ENCODE results near the gene YPEL2.

The YPEL2 gene

GRCh38 chr17:59361916-59362810 lies 30.7 kb downstream of the YPEL2 start:
- H3K27me3 Mint-ChIP-seq, result no peaks in the 10 kb centered on the region
- peaks cover 22% of the 10 kb centered on the region for H3K36me3 Mint-ChIP-seq
- peak; percentile 94 for ATAC-seq
- peak overlapping the region; percentile 40 for H3K4me3 Mint-ChIP-seq
- H3K27ac Mint-ChIP-seq, result peak overlapping the region; percentile 84
- H3K9me3 Mint-ChIP-seq, result no peaks in the 10 kb centered on the region
- peaks cover 81% of the 10 kb centered on the region for H3K4me1 Mint-ChIP-seq

DNA sequence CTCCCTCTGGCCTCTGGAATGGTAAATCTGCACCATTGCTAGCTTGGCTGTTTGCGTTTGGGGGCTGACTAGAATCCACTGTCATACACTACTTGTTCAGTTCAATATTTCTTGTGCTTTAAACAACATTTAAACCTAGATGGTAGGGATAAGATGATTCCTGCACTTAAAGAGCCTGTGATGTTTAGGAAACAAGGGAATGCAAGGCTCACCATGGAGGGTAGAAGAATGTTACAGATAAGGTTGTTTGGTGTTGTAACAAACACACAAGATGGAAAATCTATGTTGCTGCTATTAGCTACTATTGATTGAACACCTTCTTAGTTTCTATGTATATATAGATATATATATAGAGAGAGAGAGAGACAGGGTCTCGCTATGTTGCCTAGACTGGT lies 31.4 kb downstream of the YPEL2 start:
- H3K9me3 Mint-ChIP-seq, result no peaks in the 10 kb centered on the region
- H3K27ac Mint-ChIP-seq, result peak overlapping the region; percentile 84
- H3K36me3 Mint-ChIP-seq, result peaks cover 17% of the 10 kb centered on the region
- peak overlapping the region; percentile 40 for H3K4me3 Mint-ChIP-seq
- ATAC-seq, result no peak
- no peaks in the 10 kb centered on the region for H3K27me3 Mint-ChIP-seq
- peaks cover 81% of the 10 kb centered on the region for H3K4me1 Mint-ChIP-seq

- Mint-ChIP-seq H3K4me3 (no peak overlapping the region), H3K4me1 (peaks cover 73% of the 10 kb centered on the region), H3K9me3 (no peaks in the 10 kb centered on the region), H3K36me3 (peaks cover 7% of the 10 kb centered on the region), H3K27me3 (no peaks in the 10 kb centered on the region), H3K27ac (peak overlapping the region; percentile 84)
- ATAC-seq, result no peak
These were observed 34.0 kb downstream of the YPEL2 start for GRCh38 chr17:59365383-59365981.

- Mint-ChIP-seq H3K27ac (peak overlapping the region; percentile 84), H3K4me3 (no peak overlapping the region), H3K4me1 (peaks cover 73% of the 10 kb centered on the region), H3K9me3 (no peaks in the 10 kb centered on the region), H3K27me3 (no peaks in the 10 kb centered on the region), H3K36me3 (peaks cover 6% of the 10 kb centered on the region)
- no peak for ATAC-seq
These were observed 34.7 kb downstream of the YPEL2 start for GRCh38 chr17:59366040-59366757.

DNA sequence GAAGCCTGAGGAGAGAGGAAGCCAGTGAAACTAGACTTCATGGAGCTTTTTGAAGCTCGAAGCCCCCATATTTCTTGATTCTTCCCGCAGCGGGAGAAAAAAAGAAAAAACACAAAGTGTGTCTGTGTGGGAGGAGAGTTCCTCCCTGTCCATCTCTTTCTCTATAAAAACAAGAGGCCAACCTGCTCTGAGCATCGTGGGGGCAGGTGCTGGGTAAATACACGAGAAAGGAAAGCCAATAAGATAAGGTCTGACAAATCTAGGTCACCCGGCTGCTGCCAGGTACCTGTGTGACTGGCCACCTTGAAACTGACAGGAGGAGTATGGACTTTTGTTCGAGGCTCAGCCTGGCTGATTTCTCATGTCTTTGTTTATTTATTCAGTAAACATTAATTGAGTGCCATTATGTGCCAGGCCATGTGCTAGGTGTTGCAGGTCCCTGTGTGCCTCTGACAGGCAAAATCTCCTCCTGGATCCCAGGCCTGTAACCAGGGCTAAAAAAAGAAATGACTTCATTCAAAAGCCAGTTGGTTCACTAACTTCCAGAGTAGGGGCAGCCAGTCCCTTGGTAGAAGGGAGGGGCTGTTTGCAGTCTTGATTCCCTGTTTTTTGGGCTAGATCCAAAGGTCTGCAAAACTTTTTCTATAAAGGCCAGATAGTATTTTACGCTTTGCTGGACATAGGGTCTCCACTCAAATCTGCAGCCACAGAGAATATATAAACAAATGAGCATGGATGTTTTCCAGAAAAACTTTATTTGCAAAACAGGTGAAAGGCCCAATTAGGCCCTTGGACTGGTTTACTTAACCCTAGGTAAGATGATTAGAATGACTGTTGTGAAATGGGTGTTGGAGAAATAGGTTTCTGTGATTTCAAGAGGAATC lies 35.6 kb downstream of the YPEL2 start:
- peak overlapping the region; percentile 84 for H3K27ac Mint-ChIP-seq
- peaks cover 6% of the 10 kb centered on the region for H3K36me3 Mint-ChIP-seq
- no peak for ATAC-seq
- peaks cover 73% of the 10 kb centered on the region for H3K4me1 Mint-ChIP-seq
- H3K4me3 Mint-ChIP-seq, result no peak overlapping the region
- H3K27me3 Mint-ChIP-seq, result no peaks in the 10 kb centered on the region
- H3K9me3 Mint-ChIP-seq, result no peaks in the 10 kb centered on the region

GRCh38 chr17:59367657-59368045 lies 36.2 kb downstream of the YPEL2 start:
- Mint-ChIP-seq H3K4me3 (no peak overlapping the region), H3K36me3 (peaks cover 6% of the 10 kb centered on the region), H3K27me3 (no peaks in the 10 kb centered on the region), H3K4me1 (peaks cover 73% of the 10 kb centered on the region), H3K27ac (peak overlapping the region; percentile 84), H3K9me3 (no peaks in the 10 kb centered on the region)
- ATAC-seq, result no peak

GRCh38 chr17:59368218-59368857 lies 36.9 kb downstream of the YPEL2 start:
- H3K27ac Mint-ChIP-seq, result peak overlapping the region; percentile 21
- H3K36me3 Mint-ChIP-seq, result peaks cover 6% of the 10 kb centered on the region
- H3K4me3 Mint-ChIP-seq, result no peak overlapping the region
- no peaks in the 10 kb centered on the region for H3K9me3 Mint-ChIP-seq
- H3K4me1 Mint-ChIP-seq, result peaks cover 74% of the 10 kb centered on the region
- no peaks in the 10 kb centered on the region for H3K27me3 Mint-ChIP-seq
- no peak for ATAC-seq

GRCh38 chr17:59369031-59369975 lies 37.8 kb downstream of the YPEL2 start:
- peak overlapping the region; percentile 21 for H3K27ac Mint-ChIP-seq
- no peaks in the 10 kb centered on the region for H3K27me3 Mint-ChIP-seq
- ATAC-seq, result no peak
- H3K4me1 Mint-ChIP-seq, result peaks cover 74% of the 10 kb centered on the region
- H3K4me3 Mint-ChIP-seq, result no peak overlapping the region
- no peaks in the 10 kb centered on the region for H3K36me3 Mint-ChIP-seq
- H3K9me3 Mint-ChIP-seq, result no peaks in the 10 kb centered on the region

GRCh38 chr17:59370593-59371299 lies 39.3 kb downstream of the YPEL2 start:
- Mint-ChIP-seq H3K36me3 (no peaks in the 10 kb centered on the region), H3K4me3 (no peak overlapping the region), H3K9me3 (no peaks in the 10 kb centered on the region), H3K27ac (peak overlapping the region; percentile 79), H3K27me3 (no peaks in the 10 kb centered on the region), H3K4me1 (peaks cover 78% of the 10 kb centered on the region)
- peak; percentile 34 for ATAC-seq

DNA sequence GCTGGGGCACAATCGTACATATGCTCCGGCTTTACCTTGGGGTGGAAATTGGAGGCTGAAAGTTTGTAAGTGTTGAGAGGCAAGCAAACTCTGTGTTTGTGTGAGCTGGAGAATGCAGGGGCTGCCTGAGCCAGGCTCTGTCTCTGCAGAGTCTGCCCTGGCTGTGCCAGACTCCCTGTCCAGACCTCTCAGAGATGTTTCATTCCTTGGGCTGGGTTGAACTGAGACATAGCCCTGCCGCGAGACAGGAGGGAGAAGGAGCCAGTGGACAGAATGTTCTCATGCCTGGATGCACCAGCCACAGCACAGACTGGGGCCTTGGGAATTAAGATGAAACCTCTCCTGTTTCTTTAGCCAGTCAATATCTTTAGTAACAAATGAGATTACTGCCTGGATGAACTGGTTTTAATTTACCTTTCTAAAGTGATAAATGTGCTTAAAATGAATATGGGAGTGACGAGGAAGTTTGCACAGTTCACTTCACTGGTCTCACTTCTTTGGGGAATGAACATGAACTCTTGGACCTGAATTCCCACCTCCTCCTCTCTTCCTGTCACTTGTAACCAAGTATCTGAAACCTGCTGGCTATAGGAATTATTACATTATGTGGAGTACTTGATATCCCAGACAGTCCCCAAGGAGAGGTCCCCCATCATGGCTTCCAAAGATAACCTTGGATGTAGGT lies 40.1 kb downstream of the YPEL2 start:
- Mint-ChIP-seq H3K27ac (peak overlapping the region; percentile 79), H3K27me3 (no peaks in the 10 kb centered on the region), H3K4me1 (peaks cover 80% of the 10 kb centered on the region), H3K9me3 (no peaks in the 10 kb centered on the region), H3K36me3 (no peaks in the 10 kb centered on the region), H3K4me3 (peak overlapping the region; percentile 50)
- ATAC-seq, result no peak

- peaks cover 81% of the 10 kb centered on the region for H3K4me1 Mint-ChIP-seq
- no peaks in the 10 kb centered on the region for H3K36me3 Mint-ChIP-seq
- ATAC-seq, result peak; percentile 80
- peak overlapping the region; percentile 50 for H3K4me3 Mint-ChIP-seq
- H3K27me3 Mint-ChIP-seq, result no peaks in the 10 kb centered on the region
- H3K27ac Mint-ChIP-seq, result peak overlapping the region; percentile 79
- H3K9me3 Mint-ChIP-seq, result no peaks in the 10 kb centered on the region
These were observed 40.8 kb downstream of the YPEL2 start for GRCh38 chr17:59372138-59372751.

DNA sequence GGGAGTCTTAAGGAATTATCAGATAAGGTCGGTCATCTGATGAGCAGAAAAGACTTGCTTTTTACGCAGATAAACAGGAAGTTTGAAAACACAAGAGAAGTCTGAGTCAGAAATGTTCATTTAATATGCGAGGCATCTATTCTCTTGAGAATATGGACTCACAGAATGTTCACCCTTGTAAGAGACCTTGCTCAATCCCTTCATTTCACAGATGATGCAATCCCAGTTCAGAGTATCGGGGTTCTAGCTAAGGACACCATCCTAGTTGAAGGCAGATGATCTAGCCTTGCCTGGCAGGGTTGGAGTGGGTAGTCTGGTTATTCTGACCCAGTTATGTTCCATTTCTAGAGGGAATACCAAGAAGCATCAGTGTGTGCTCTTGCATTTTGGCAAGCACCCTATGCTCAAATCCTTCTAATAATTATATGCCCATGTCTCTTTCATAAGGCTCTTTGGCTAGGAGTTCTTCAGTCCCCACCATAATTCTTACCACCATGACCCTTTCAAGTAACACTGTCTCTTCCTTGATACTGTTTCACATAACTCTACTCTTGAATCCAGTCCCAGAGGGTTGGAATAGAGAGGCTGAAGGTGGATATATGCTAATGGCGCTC lies 42.5 kb downstream of the YPEL2 start:
- no peaks in the 10 kb centered on the region for H3K9me3 Mint-ChIP-seq
- no peak for ATAC-seq
- H3K36me3 Mint-ChIP-seq, result peaks cover 6% of the 10 kb centered on the region
- peak overlapping the region; percentile 5 for H3K4me3 Mint-ChIP-seq
- peaks cover 77% of the 10 kb centered on the region for H3K4me1 Mint-ChIP-seq
- no peaks in the 10 kb centered on the region for H3K27me3 Mint-ChIP-seq
- peak overlapping the region; percentile 79 for H3K27ac Mint-ChIP-seq

Data from stimulated activated memory B cell treated with anti-CD40 and anti-IgM and Interleukin-4, amounts not matched to agents 10 μg/mL and 1 μg/mL and 100 μg/mL, for 72 hours (primary cell).